Activated CD4-positive, alpha-beta memory T cell treated with anti-CD3 and anti-CD28 coated beads for 36 hours (primary cell): ENCODE data around the gene PPM1H. TPM values are rescaled to one million over a fixed set of nuclear protein-coding genes. Genes with fewer than 3 reads are reported as not detected.
"Not testable (repeated sequence)": the region's sequence is repeated elsewhere in the genome, so short reads cannot be mapped to it uniquely, and the experiment has no call there.

ENCODE experiments used
- CTCF ChIA-PET: fragments of 350-600 bp; sonication (Branson Sonifier 250); formaldehyde crosslinking; loops from one replicate; lab custom pipeline; 2021; ENCODE audit warnings: antibody characterized with exemption, inconsistent platforms; lab: Charles Lee
- POLR2A ChIA-PET: fragments of 350-600 bp; sonication (Branson Sonifier 250); formaldehyde crosslinking; loops from one replicate; lab custom pipeline; 2021; ENCODE audit warnings: antibody characterized with exemption; lab: Charles Lee
- DNase-seq: peaks from one replicate; pipeline ENCODE4 v3.0.0-alpha.2; 2020
- H3K27ac Mint-ChIP-seq: one replicate; pipeline ENCODE4 v1.8.0; 2021; ENCODE audit warnings: mixed read lengths
- H3K27me3 Mint-ChIP-seq: one replicate; pipeline ENCODE4 v1.8.0; 2021; ENCODE audit warnings: mixed read lengths
- H3K36me3 Mint-ChIP-seq: one replicate; pipeline ENCODE4 v1.8.0; 2021; ENCODE audit warnings: mixed read lengths
- H3K4me1 Mint-ChIP-seq: one replicate; pipeline ENCODE4 v1.8.0; 2021; ENCODE audit warnings: low read depth, mixed read lengths
- H3K4me3 Mint-ChIP-seq: one replicate; pipeline ENCODE4 v1.8.0; 2021; ENCODE audit warnings: mild to moderate bottlenecking, mixed read lengths
- H3K9me3 Mint-ChIP-seq: one replicate; pipeline ENCODE4 v1.8.0; 2021; ENCODE audit warnings: mixed read lengths
- intact Hi-C: fragments of 100-400 bp; cut with micrococcal nuclease; formaldehyde crosslinking; loops from one replicate; pipeline ENCODE4 v1.15.1; 2023
- total RNA-seq, 2 experiments: library from RNA; stranded (reverse); gene quantifications; one replicate each; pipeline ENCODE4 v1.2.3, GENCODE V29; 2021

Gene PPM1H
- total RNA-seq, 2 experiments from 2014 or later = not detected

GRCh38 chr12:62729579-62730544 is 205.1 kb downstream of the PPM1H start:
- POLR2A ChIA-PET, H3K27ac Mint-ChIP-seq, H3K36me3 Mint-ChIP-seq, intact Hi-C loops, H3K4me3 Mint-ChIP-seq, H3K9me3 Mint-ChIP-seq, H3K4me1 Mint-ChIP-seq, DNase-seq, CTCF ChIA-PET: not testable (repeated sequence)
- peaks cover 10% of the 10 kb centered on the region for H3K27me3 Mint-ChIP-seq

DNA sequence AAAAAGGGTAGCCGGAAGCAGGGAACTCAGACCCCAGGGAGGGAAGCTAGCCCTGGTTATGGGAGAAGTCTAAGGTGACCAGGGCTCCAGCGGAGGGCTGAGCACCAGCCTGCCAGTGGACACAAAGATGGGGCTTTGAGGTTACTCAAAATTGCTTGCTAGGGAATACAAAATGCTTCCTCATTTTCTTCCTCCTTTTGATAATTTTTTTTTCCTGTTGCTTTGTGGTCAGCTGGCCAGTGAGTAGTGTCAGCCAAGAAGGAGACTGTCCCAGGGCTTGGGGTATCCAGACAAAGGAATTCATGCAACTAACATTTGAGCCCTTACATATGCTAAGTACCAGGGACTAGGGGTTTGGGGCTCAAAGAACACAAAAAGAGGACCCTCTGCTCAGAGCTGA is 206.2 kb downstream of the PPM1H start:
- Mint-ChIP-seq H3K36me3 (no peaks in the 10 kb centered on the region), H3K9me3 (no peaks in the 10 kb centered on the region), H3K27me3 (peaks cover 10% of the 10 kb centered on the region), H3K4me3 (no peak overlapping the region), H3K4me1 (no peaks in the 10 kb centered on the region), H3K27ac (no peak overlapping the region)
- intact Hi-C loops = no loop called here
- no peak for DNase-seq
- ChIA-PET POLR2A (no interaction called here), CTCF (no interaction called here)

- no peak overlapping the region for H3K4me3 Mint-ChIP-seq
- peaks cover 6% of the 10 kb centered on the region for H3K27me3 Mint-ChIP-seq
- ChIA-PET CTCF (no interaction called here), POLR2A (no interaction called here)
- H3K9me3 Mint-ChIP-seq = no peaks in the 10 kb centered on the region
- DNase-seq = no peak
- intact Hi-C loops = no loop called here
- no peaks in the 10 kb centered on the region for H3K36me3 Mint-ChIP-seq
- H3K27ac Mint-ChIP-seq = no peak overlapping the region
- no peaks in the 10 kb centered on the region for H3K4me1 Mint-ChIP-seq
Observed at GRCh38 chr12:62726471-62726980, 208.4 kb downstream of the PPM1H start.

DNA sequence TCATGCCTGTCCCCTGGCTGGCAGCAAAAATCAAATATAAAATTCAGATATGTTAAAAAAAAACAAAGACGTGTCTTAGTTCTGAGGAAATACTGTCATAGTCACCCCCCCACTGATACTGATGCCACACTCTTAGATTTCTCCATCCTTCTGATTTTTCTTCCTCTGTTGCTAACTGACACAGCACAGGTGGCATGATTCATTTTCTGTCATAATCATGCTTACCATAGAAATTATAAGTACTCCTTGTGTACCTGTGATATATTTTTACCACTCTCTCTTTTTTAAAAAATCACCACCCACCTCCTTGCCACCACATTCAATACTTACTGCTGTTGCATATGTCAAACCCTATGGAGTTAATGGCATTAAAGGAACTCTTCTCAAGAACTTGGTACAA is 209.2 kb downstream of the PPM1H start:
- Mint-ChIP-seq H3K27ac (no peak overlapping the region), H3K36me3 (no peaks in the 10 kb centered on the region), H3K4me1 (no peaks in the 10 kb centered on the region), H3K9me3 (no peaks in the 10 kb centered on the region), H3K4me3 (no peak overlapping the region), H3K27me3 (peaks cover 4% of the 10 kb centered on the region)
- no peak for DNase-seq
- ChIA-PET CTCF (no interaction called here), POLR2A (no interaction called here)
- intact Hi-C loops = no loop called here

- H3K4me3 Mint-ChIP-seq = no peak overlapping the region
- H3K9me3 Mint-ChIP-seq = no peaks in the 10 kb centered on the region
- DNase-seq = no peak
- no peaks in the 10 kb centered on the region for H3K36me3 Mint-ChIP-seq
- intact Hi-C loops = no loop called here
- peaks cover 2% of the 10 kb centered on the region for H3K27me3 Mint-ChIP-seq
- ChIA-PET POLR2A (no interaction called here), CTCF (no interaction called here)
- H3K27ac Mint-ChIP-seq = no peak overlapping the region
- no peaks in the 10 kb centered on the region for H3K4me1 Mint-ChIP-seq
Observed at GRCh38 chr12:62724947-62725451, 210.0 kb downstream of the PPM1H start.

GRCh38 chr12:62724285-62724684 is 210.7 kb downstream of the PPM1H start:
- Mint-ChIP-seq H3K4me3 (no peak overlapping the region), H3K27ac (no peak overlapping the region), H3K36me3 (no peaks in the 10 kb centered on the region), H3K27me3 (no peaks in the 10 kb centered on the region), H3K4me1 (no peaks in the 10 kb centered on the region), H3K9me3 (no peaks in the 10 kb centered on the region)
- intact Hi-C loops = no loop called here
- ChIA-PET POLR2A (no interaction called here), CTCF (no interaction called here)
- no peak for DNase-seq

GRCh38 chr12:62722971-62723680 is 211.8 kb downstream of the PPM1H start:
- H3K9me3 Mint-ChIP-seq = no peaks in the 10 kb centered on the region
- ChIA-PET POLR2A (no interaction called here), CTCF (no interaction called here)
- no peak overlapping the region for H3K27ac Mint-ChIP-seq
- intact Hi-C loops = no loop called here
- H3K4me1 Mint-ChIP-seq = no peaks in the 10 kb centered on the region
- no peak overlapping the region for H3K4me3 Mint-ChIP-seq
- no peaks in the 10 kb centered on the region for H3K27me3 Mint-ChIP-seq
- no peak for DNase-seq
- no peaks in the 10 kb centered on the region for H3K36me3 Mint-ChIP-seq

DNA sequence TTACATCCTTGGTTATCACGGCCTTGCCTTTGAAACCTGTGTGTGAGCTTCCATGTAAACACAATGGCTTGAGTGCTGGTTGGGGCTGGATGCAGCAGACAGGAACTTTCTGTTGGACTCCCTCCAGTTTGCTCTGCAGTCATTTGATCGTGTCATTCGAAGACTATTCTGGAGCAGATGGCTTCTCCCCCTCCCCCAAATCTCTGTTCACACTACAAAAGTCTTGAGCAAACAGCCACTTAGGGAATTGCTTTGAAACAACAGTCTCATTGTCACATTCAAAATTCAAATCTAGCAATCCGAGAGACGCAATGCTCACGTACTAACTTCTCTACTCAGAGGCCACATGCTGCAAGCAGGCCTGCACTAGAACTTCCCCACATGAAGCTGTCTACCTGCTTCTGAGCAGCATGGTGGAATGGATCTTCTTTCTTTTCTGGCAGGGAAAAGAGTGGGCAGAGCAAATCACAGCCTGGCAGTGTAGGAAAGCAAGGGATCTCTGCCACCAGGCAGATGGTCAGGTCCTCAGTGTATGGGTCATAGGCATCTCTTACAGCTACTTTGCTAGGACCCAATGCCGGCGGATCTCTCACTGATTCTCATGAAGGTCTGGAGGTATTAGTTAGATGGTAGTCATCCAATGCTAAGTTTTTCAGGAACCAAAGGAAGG is 214.2 kb downstream of the PPM1H start:
- Mint-ChIP-seq H3K27me3 (no peaks in the 10 kb centered on the region), H3K9me3 (no peaks in the 10 kb centered on the region), H3K36me3 (no peaks in the 10 kb centered on the region), H3K4me1 (no peaks in the 10 kb centered on the region), H3K27ac (no peak overlapping the region), H3K4me3 (no peak overlapping the region)
- CTCF ChIA-PET = no interaction called here
- DNase-seq = no peak
- intact Hi-C loops = no loop called here
- POLR2A ChIA-PET = no interaction called here

DNA sequence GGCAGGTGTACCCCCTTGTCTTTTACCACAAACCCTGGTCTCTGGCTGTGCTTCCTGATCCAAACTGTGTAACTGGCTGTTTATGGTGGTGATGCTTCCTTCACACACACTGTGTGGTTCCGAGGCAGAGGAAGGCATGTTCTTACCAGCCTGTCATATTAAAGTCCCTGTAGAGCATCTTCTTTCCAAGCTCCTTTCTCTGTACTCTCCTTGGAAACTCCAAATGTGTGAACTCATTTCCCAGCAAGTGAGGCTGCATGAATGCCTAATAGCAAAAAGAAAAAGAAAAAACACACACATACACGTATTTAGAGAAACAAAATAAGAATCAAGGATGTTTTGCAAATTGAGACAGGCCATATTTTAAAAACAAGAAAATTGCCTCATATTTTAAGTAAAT is 214.9 kb downstream of the PPM1H start:
- no peaks in the 10 kb centered on the region for H3K27me3 Mint-ChIP-seq
- ChIA-PET POLR2A (no interaction called here), CTCF (no interaction called here)
- H3K4me3 Mint-ChIP-seq = no peak overlapping the region
- intact Hi-C loops = no loop called here
- H3K27ac Mint-ChIP-seq = no peak overlapping the region
- no peak for DNase-seq
- no peaks in the 10 kb centered on the region for H3K9me3 Mint-ChIP-seq
- no peaks in the 10 kb centered on the region for H3K4me1 Mint-ChIP-seq
- no peaks in the 10 kb centered on the region for H3K36me3 Mint-ChIP-seq

GRCh38 chr12:62718762-62719426 is 216.1 kb downstream of the PPM1H start:
- DNase-seq = no peak
- Mint-ChIP-seq H3K36me3 (no peaks in the 10 kb centered on the region), H3K4me3 (no peak overlapping the region), H3K9me3 (no peaks in the 10 kb centered on the region), H3K4me1 (no peaks in the 10 kb centered on the region), H3K27me3 (no peaks in the 10 kb centered on the region), H3K27ac (no peak overlapping the region)
- intact Hi-C loops = no loop called here
- ChIA-PET POLR2A (no interaction called here), CTCF (no interaction called here)

- intact Hi-C loops = no loop called here
- no peaks in the 10 kb centered on the region for H3K4me1 Mint-ChIP-seq
- H3K36me3 Mint-ChIP-seq = no peaks in the 10 kb centered on the region
- H3K27ac Mint-ChIP-seq = no peak overlapping the region
- no peak for DNase-seq
- CTCF ChIA-PET = no interaction called here
- H3K9me3 Mint-ChIP-seq = no peaks in the 10 kb centered on the region
- no peaks in the 10 kb centered on the region for H3K27me3 Mint-ChIP-seq
- POLR2A ChIA-PET = no interaction called here
- H3K4me3 Mint-ChIP-seq = no peak overlapping the region
Observed at GRCh38 chr12:62717643-62718042, 217.3 kb downstream of the PPM1H start.
